DMS53 treated with DMSO at 0.1 percent for 48 hours (cell line): ENCODE results near the gene FUT9.

Source experiments
- DNase-seq: peaks from one replicate; lab custom pipeline; 2025; ENCODE audit not compliant: unreplicated experiment; lab: John Stamatoyannopoulos, UW

Gene FUT9

GRCh38 chr6:96015518-96016333, at the start of gene FUT9:
TSS of gene FUT9 (plus strand) at chr6:96015974. CDS start at chr6:96203156, 187,182 bp downstream.
- DNase-seq: peak; percentile 40

GRCh38 chr6:95967594-95967993, 48.2 kb upstream of the FUT9 start:
- no peak for DNase-seq

GRCh38 chr6:95973976-95974375, 41.8 kb upstream of the FUT9 start:
- peak; percentile 58 for DNase-seq

- peak; percentile 43 for DNase-seq
Observed at GRCh38 chr6:95978230-95978629, 37.5 kb upstream of the FUT9 start.

GRCh38 chr6:95991906-95992305, 23.9 kb upstream of the FUT9 start:
- no peak for DNase-seq

- DNase-seq: no peak
Observed at GRCh38 chr6:95994151-95994550, 21.6 kb upstream of the FUT9 start.

- DNase-seq: no peak
Observed at GRCh38 chr6:95998133-95998532, 17.6 kb upstream of the FUT9 start.

GRCh38 chr6:96001891-96002575, 13.7 kb upstream of the FUT9 start:
- no peak for DNase-seq

- no peak for DNase-seq
Observed at GRCh38 chr6:96002576-96002910, 13.2 kb upstream of the FUT9 start.

- no peak for DNase-seq
Observed at GRCh38 chr6:96002912-96003311, 12.9 kb upstream of the FUT9 start.

GRCh38 chr6:96007663-96008062, 8.1 kb upstream of the FUT9 start:
- no peak for DNase-seq

GRCh38 chr6:96013531-96013930, 2.2 kb upstream of the FUT9 start:
- DNase-seq: no peak

- no peak for DNase-seq
Observed at GRCh38 chr6:96014846-96015517, 792 bp upstream of the FUT9 start.

- no peak for DNase-seq
Observed at GRCh38 chr6:96016334-96017069, 728 bp downstream of the FUT9 start.

GRCh38 chr6:96017070-96017359, 1.2 kb downstream of the FUT9 start:
- no peak for DNase-seq

- no peak for DNase-seq
Observed at GRCh38 chr6:96022225-96022624, 6.5 kb downstream of the FUT9 start.

GRCh38 chr6:96032661-96033060, 16.9 kb downstream of the FUT9 start:
- DNase-seq: no peak

- DNase-seq: no peak
Observed at GRCh38 chr6:96051555-96051954, 35.8 kb downstream of the FUT9 start.

- no peak for DNase-seq
Observed at GRCh38 chr6:96058082-96058481, 42.3 kb downstream of the FUT9 start.

GRCh38 chr6:96059586-96059985, 43.8 kb downstream of the FUT9 start:
- no peak for DNase-seq

- no peak for DNase-seq
Observed at GRCh38 chr6:96060249-96060648, 44.5 kb downstream of the FUT9 start.

GRCh38 chr6:96065213-96065612, 49.4 kb downstream of the FUT9 start:
- DNase-seq: no peak
